NB4 (cell line): ENCODE measurements around the gene LIN28B.

Source experiments
- POLR2A ChIP-seq: IDR thresholded peaks from 2 replicates; pipeline ENCODE4 v1.6.1; 2011; ENCODE audit warnings: mild to moderate bottlenecking; ENCODE audit not compliant: insufficient read length; ENCODE audit errors: extremely low read depth
- TF ChIP-seq, protein P1 (sequence below): IDR thresholded peaks from one replicate; pipeline ENCODE4 v1.5.1; 2012; ENCODE audit warnings: low read depth, low read length
- TF ChIP-seq, protein P2 (sequence below): IDR thresholded peaks from 2 replicates; pipeline ENCODE4 v1.6.1; 2011; ENCODE audit warnings: low read depth, low read length

DNA sequence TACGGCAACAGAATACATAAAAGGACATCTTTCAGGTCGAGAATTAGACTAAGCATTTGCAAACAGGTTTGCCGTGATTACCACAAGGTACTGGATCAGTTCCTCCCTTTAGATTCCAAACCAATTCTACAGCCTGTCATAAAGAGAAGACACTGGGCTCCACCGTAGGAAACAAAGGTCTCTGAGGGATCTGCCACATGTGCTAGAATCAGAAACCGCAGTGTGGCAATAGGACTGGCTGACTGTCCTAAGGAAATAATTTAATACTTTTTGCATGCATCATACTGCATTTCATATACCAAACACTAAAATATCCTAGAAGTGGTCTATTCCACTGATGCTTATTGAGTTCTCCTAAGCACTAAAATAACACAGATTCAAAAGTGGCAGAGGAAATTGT, 163.7 kb downstream of the LIN28B start:
- TF ChIP-seq, protein P1, sequence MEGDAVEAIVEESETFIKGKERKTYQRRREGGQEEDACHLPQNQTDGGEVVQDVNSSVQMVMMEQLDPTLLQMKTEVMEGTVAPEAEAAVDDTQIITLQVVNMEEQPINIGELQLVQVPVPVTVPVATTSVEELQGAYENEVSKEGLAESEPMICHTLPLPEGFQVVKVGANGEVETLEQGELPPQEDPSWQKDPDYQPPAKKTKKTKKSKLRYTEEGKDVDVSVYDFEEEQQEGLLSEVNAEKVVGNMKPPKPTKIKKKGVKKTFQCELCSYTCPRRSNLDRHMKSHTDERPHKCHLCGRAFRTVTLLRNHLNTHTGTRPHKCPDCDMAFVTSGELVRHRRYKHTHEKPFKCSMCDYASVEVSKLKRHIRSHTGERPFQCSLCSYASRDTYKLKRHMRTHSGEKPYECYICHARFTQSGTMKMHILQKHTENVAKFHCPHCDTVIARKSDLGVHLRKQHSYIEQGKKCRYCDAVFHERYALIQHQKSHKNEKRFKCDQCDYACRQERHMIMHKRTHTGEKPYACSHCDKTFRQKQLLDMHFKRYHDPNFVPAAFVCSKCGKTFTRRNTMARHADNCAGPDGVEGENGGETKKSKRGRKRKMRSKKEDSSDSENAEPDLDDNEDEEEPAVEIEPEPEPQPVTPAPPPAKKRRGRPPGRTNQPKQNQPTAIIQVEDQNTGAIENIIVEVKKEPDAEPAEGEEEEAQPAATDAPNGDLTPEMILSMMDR, result no peak
- TF ChIP-seq POLR2A, result no peak
- TF ChIP-seq, protein P2, sequence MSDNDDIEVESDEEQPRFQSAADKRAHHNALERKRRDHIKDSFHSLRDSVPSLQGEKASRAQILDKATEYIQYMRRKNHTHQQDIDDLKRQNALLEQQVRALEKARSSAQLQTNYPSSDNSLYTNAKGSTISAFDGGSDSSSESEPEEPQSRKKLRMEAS, result no peak
